Progenitor cell of endocrine pancreas (in vitro differentiated cells): ENCODE results near the gene PCLO. TPM values are rescaled to one million over a fixed set of nuclear protein-coding genes. Genes with fewer than 3 reads are reported as not detected.
"Not testable (repeated sequence)": the region's sequence is repeated elsewhere in the genome, so short reads cannot be mapped to it uniquely, and the experiment has no call there.

Experiments used
- DNase-seq: peaks from one replicate; pipeline ENCODE4 v3.0.0; 2021; ENCODE audit warnings: low spot score; ENCODE audit not compliant: unreplicated experiment
- H3K27ac Mint-ChIP-seq: 2 replicates; pipeline ENCODE4 v1.8.0; 2021; ENCODE audit warnings: mild to moderate bottlenecking, moderate library complexity, mixed read lengths
- H3K27me3 Mint-ChIP-seq: 2 replicates; pipeline ENCODE4 v1.8.0; 2021; ENCODE audit warnings: mixed read lengths
- H3K36me3 Mint-ChIP-seq: 2 replicates; pipeline ENCODE4 v1.8.0; 2022; ENCODE audit warnings: mixed read lengths; ENCODE audit not compliant: insufficient read depth
- H3K4me1 Mint-ChIP-seq: 2 replicates; pipeline ENCODE4 v1.8.0; 2021; ENCODE audit warnings: low read depth, mixed read lengths
- H3K4me3 Mint-ChIP-seq: 2 replicates; pipeline ENCODE4 v1.8.0; 2021; ENCODE audit warnings: low read depth, mild to moderate bottlenecking, moderate library complexity, mixed read lengths
- H3K9me3 Mint-ChIP-seq: 2 replicates; pipeline ENCODE4 v1.8.0; 2021; ENCODE audit warnings: low read depth, mixed read lengths
- total RNA-seq: library from RNA; stranded (reverse); gene quantifications from 2 replicates; pipeline ENCODE4 v1.2.1, GENCODE V29; 2021
- TF ChIP-seq, protein P1 (sequence below): fragments of 200-600 bp; sonication (generic); IDR thresholded peaks from one replicate; pipeline ENCODE4 v1.5.0; 2021; ENCODE audit warnings: antibody characterized with exemption, mild to moderate bottlenecking; ENCODE audit not compliant: unreplicated experiment

Gene PCLO
- total RNA-seq, 1 donor from 2014 or later: 11.9 TPM

DNA sequence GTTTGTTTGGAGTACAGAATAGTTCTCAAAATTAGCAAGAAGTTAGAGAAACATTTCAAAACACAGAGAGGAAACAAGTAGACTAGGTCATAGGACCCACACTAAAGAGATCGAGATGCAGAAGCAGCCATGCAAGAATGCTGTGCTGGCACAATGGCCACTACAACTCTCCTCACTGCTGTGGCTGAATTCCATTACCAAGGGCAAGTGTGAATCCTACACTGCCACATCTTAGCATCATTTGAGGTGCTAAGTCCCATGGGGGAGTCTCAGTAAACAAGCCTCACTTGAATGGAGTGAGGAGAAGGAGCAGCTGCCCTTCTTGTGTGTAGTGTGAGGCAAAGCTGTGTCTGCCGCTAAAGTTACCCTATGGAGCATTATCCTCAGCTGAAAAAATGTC is 56.7 kb downstream of the PCLO start:
- DNase-seq: no peak
- TF ChIP-seq, protein P1, sequence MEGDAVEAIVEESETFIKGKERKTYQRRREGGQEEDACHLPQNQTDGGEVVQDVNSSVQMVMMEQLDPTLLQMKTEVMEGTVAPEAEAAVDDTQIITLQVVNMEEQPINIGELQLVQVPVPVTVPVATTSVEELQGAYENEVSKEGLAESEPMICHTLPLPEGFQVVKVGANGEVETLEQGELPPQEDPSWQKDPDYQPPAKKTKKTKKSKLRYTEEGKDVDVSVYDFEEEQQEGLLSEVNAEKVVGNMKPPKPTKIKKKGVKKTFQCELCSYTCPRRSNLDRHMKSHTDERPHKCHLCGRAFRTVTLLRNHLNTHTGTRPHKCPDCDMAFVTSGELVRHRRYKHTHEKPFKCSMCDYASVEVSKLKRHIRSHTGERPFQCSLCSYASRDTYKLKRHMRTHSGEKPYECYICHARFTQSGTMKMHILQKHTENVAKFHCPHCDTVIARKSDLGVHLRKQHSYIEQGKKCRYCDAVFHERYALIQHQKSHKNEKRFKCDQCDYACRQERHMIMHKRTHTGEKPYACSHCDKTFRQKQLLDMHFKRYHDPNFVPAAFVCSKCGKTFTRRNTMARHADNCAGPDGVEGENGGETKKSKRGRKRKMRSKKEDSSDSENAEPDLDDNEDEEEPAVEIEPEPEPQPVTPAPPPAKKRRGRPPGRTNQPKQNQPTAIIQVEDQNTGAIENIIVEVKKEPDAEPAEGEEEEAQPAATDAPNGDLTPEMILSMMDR: no peak
- peaks cover 2% of the 10 kb centered on the region for H3K4me1 Mint-ChIP-seq

DNA sequence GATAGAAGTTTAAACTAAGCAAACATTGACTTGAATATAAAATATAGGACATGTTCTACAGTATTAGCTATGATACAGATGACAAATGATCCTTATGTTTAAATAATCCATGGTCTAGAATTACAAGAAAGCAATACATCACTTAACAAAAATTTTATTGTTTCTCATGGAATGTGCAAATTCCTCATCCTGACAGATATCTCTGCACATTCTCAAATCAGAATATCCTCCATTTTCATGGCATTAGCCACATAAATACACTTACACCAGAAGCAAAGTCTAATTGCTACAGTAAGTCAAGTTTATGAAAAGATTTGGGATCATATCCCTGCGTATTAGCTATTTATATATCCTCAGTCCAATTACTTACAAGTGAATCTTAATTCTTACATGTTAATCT is 57.6 kb downstream of the PCLO start:
- TF ChIP-seq, protein P1: no peak
- no peak overlapping the region for H3K4me3 Mint-ChIP-seq
- no peaks in the 10 kb centered on the region for H3K27me3 Mint-ChIP-seq
- no peak for DNase-seq
- no peaks in the 10 kb centered on the region for H3K9me3 Mint-ChIP-seq
- no peaks in the 10 kb centered on the region for H3K36me3 Mint-ChIP-seq
- H3K4me1 Mint-ChIP-seq: peaks cover 2% of the 10 kb centered on the region
- no peak overlapping the region for H3K27ac Mint-ChIP-seq

More for the DNA sequence above, 56.7 kb downstream of the PCLO start:
- Mint-ChIP-seq H3K27ac (no peak overlapping the region), H3K4me3 (no peak overlapping the region), H3K27me3 (no peaks in the 10 kb centered on the region), H3K36me3 (no peaks in the 10 kb centered on the region), H3K9me3 (no peaks in the 10 kb centered on the region)

DNA sequence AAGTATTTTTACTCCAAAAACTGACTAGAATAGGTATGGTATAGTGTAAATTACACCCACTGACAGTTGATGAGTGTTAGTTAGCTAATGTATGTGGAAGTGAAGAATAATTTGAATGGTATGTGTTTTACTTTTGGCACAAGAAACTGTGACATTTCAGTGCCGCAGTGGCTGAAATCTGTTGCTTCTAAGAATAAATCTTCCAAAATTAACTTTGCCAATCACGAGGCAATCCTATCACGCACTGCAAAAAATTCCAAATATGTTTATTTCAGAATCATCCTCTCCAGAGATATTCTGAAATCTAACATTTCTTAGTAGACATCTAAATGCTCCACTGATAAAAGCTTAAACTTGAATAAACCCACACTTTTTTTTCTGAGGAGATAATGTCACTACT is 61.2 kb downstream of the PCLO start:
- Mint-ChIP-seq H3K36me3 (no peaks in the 10 kb centered on the region), H3K9me3 (no peaks in the 10 kb centered on the region), H3K27me3 (no peaks in the 10 kb centered on the region), H3K27ac (no peak overlapping the region), H3K4me1 (no peaks in the 10 kb centered on the region), H3K4me3 (no peak overlapping the region)
- DNase-seq: no peak
- TF ChIP-seq, protein P1: no peak

DNA sequence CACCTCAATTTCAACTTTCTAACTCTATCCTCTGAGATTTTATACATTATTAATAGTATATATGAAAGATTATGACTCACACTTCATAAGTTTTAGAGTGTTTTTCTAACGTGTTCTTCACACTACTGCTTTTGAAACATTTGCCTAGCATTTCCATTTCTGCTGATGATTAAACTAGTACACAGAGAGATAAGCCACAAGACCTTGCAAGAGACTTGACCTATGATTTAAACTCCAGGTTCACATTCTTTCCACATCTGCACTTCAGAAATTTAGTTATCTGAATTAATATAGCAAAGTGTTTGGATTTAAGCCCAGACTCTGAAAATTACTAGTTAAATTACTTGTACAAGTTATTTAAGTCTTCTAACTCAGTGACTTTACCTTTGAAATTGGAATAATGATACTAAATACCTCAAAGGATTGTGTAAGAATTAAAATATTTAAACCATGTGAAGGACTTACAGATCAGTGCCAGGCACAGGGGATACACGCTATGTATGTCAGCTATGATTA is 66.6 kb downstream of the PCLO start:
- peaks cover 13% of the 10 kb centered on the region for H3K9me3 Mint-ChIP-seq
- no peaks in the 10 kb centered on the region for H3K36me3 Mint-ChIP-seq
- no peak overlapping the region for H3K27ac Mint-ChIP-seq
- no peak overlapping the region for H3K4me3 Mint-ChIP-seq
- no peak for DNase-seq
- TF ChIP-seq, protein P1: no peak
- H3K4me1 Mint-ChIP-seq: no peaks in the 10 kb centered on the region
- H3K27me3 Mint-ChIP-seq: no peaks in the 10 kb centered on the region

DNA sequence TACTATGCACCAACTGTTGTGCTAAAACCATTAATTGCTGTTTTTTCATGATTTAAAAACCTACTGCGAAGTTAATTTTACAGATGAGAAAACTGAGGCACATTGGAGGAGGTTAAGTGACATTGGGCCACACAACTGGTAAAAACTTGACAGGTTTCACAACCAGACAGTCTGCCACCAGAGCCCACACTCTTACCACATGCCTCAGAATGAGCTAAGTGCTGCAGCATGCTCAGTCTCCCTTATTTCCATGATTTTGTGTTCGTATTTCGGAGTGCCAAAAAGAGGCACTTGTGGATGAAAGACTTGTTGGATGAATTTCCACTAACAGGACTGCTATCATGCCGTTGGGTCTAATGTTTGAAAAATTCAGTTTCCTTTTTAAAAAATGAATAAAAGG is 77.4 kb downstream of the PCLO start:
- H3K4me1 Mint-ChIP-seq: no peaks in the 10 kb centered on the region
- TF ChIP-seq, protein P1: no peak

DNA sequence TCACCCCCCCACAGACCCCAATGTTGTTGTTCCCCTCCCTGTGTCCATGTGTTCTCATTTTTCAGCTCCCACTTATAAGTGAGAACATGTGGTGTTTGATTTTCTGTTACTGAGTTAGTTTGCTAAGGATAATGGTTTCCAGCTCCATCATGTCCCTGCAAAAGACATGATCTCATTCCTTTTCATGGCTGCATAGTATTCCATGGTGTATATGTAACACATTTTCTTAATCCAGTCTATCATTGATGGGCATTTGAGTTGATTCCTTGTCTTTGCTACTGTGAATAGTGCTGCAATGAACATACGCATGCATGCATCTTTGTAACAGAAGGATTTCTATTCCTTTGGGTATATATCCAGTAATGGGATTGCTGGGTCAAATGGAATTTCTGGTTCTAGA is 82.8 kb downstream of the PCLO start:
- not testable (repeated sequence) for H3K4me3 Mint-ChIP-seq, H3K9me3 Mint-ChIP-seq, H3K36me3 Mint-ChIP-seq, DNase-seq, H3K27me3 Mint-ChIP-seq, H3K4me1 Mint-ChIP-seq, H3K27ac Mint-ChIP-seq

More for the DNA sequence above, 77.4 kb downstream of the PCLO start:
- H3K27me3 Mint-ChIP-seq: no peaks in the 10 kb centered on the region
- H3K36me3 Mint-ChIP-seq: no peaks in the 10 kb centered on the region
- DNase-seq: no peak
- H3K27ac Mint-ChIP-seq: no peak overlapping the region
- no peak overlapping the region for H3K4me3 Mint-ChIP-seq
- H3K9me3 Mint-ChIP-seq: no peaks in the 10 kb centered on the region
